Measurements from ENCODE around the gene UST. TPM values are rescaled to one million over a fixed set of nuclear protein-coding genes. Genes with fewer than 3 reads are reported as not detected.

Gene UST
- total RNA-seq, 2 donors from 2014 or later: 4.3 to 5.3 TPM

DNA sequence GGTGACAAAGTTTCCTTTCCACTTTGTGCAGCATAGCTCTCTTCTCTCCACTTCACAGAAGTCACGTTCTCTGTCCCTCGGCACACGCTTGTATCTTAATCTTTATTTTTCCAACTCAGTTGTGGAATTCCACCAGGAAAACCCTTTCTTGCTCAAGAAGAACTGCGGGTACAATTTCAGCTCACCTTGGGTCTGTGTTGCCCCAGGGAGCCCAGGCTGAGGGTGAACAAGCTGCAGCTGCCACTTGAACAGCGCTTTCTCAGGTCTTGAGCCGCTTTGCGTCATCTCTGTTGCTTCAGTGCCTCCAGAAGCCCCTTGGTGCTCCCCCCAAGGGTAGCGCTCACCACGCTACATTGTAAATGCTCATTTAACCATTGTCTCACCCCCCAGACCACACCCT is 341.5 kb downstream of the UST start:
- H3K4me3 ChIP-seq: no peak overlapping the region
- no peaks in the 10 kb centered on the region for H3K4me1 ChIP-seq
- no peak for DNase-seq (ENCODE audit: low spot score)
- no peaks in the 10 kb centered on the region for H3K9me3 ChIP-seq
- TF ChIP-seq, protein P1, sequence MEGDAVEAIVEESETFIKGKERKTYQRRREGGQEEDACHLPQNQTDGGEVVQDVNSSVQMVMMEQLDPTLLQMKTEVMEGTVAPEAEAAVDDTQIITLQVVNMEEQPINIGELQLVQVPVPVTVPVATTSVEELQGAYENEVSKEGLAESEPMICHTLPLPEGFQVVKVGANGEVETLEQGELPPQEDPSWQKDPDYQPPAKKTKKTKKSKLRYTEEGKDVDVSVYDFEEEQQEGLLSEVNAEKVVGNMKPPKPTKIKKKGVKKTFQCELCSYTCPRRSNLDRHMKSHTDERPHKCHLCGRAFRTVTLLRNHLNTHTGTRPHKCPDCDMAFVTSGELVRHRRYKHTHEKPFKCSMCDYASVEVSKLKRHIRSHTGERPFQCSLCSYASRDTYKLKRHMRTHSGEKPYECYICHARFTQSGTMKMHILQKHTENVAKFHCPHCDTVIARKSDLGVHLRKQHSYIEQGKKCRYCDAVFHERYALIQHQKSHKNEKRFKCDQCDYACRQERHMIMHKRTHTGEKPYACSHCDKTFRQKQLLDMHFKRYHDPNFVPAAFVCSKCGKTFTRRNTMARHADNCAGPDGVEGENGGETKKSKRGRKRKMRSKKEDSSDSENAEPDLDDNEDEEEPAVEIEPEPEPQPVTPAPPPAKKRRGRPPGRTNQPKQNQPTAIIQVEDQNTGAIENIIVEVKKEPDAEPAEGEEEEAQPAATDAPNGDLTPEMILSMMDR (IDR thresholded peaks at IDR 0.05): no peak
- H3K27ac ChIP-seq: no peak overlapping the region
- H3K36me3 ChIP-seq: no peaks in the 10 kb centered on the region
- H3K27me3 ChIP-seq: no peaks in the 10 kb centered on the region

DNA sequence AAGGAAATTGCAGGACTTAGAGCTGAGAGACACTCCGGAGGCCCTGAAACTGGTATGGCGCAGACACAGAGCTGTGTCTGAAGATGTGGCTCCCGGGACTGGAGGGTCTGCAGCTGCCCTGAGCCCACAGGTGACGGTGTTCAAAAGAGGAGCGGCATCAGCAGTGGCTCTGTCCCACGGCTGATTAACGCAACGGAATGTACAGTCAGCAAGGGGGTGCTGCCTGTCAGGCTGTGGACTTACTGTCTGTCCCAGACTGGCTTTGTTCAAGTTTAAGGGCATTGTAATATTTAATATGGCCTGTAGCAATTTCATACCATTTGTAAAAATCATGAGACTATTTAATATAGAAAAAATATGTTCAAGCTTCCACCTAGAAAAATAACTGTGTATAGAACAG is 342.7 kb downstream of the UST start:
- TF ChIP-seq, protein P1 (IDR thresholded peaks at IDR 0.05): no peak
- no peaks in the 10 kb centered on the region for H3K4me1 ChIP-seq
- H3K27ac ChIP-seq: no peak overlapping the region
- DNase-seq (ENCODE audit: low spot score): no peak
- H3K27me3 ChIP-seq: no peaks in the 10 kb centered on the region
- no peak overlapping the region for H3K4me3 ChIP-seq
- H3K9me3 ChIP-seq: no peaks in the 10 kb centered on the region
- H3K36me3 ChIP-seq: no peaks in the 10 kb centered on the region

DNA sequence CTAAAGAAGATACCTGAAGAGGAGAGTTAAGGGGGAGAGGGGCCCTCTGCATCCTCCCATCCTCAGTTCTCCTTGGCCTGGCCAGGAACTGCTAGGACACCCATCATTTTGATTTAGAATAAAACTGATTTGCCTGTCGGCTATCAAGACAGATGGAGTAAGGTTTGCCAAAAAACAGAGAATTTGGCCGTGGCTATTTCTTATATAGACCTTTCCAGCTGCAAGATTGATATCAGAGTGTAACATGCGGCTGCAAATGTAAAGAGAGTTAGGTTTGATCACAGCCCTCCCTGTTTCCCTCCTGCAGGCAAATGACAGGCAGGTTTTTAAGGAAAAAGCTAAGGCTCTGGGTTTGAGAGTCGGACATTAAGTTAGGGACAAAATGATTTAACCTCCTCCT is 344.1 kb downstream of the UST start:
- no peak overlapping the region for H3K4me3 ChIP-seq
- H3K9me3 ChIP-seq: no peaks in the 10 kb centered on the region
- H3K36me3 ChIP-seq: no peaks in the 10 kb centered on the region
- TF ChIP-seq, protein P1 (IDR thresholded peaks at IDR 0.05): no peak
- no peak overlapping the region for H3K27ac ChIP-seq
- DNase-seq (ENCODE audit: low spot score): no peak
- no peaks in the 10 kb centered on the region for H3K27me3 ChIP-seq
- no peaks in the 10 kb centered on the region for H3K4me1 ChIP-seq

DNA sequence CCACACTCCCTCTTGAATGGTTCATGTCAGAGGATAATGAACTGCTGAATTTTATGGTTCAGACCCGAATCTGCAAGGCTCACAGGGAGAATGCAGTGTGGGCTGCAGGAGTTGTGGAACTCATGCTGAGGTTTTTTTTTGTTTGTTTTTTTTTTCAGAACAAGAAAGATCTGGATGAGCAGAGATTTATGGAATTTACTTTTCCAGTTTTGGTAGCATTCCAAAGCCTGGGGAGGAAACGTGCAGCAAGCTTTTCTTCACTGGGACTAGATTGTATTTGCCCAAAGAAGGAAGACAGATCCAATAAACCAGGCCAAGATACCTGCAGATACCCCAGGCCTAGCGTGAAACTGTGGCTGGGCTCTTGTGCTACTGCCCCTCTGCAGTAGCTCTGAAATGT is 346.8 kb downstream of the UST start:
- Histone ChIP-seq H3K4me1 (no peaks in the 10 kb centered on the region), H3K36me3 (no peaks in the 10 kb centered on the region), H3K9me3 (peaks cover 0 to 14% of the 10 kb centered on the region in 2 donors), H3K27me3 (no peaks in the 10 kb centered on the region), H3K4me3 (no peak overlapping the region), H3K27ac (no peak overlapping the region)
- TF ChIP-seq, protein P1 (IDR thresholded peaks at IDR 0.05): no peak
- no peak for DNase-seq (ENCODE audit: low spot score)

DNA sequence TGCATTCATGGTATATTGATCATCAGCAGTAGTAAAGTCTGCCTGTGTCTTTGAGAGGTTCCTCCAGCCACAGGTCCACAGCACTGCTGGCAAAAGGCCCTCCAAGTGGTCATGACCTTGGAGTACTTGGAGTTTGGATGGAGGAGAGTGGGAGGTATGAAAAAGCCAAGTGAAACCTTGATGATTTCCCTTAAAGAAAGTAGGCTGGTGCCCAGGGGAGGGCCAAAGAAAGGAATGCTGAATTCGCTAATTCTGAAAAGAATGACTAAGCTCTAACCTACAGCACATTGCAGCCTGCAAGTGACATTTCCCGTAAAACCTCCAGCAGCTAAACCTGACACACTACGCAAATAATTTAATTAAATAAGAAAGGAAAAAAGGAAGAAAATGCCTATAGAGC is 347.3 kb downstream of the UST start:
- Histone ChIP-seq H3K36me3 (no peaks in the 10 kb centered on the region), H3K4me1 (no peaks in the 10 kb centered on the region), H3K27me3 (no peaks in the 10 kb centered on the region), H3K4me3 (no peak overlapping the region), H3K9me3 (peaks cover 0 to 19% of the 10 kb centered on the region in 2 donors), H3K27ac (no peak overlapping the region)
- no peak for DNase-seq (ENCODE audit: low spot score)
- TF ChIP-seq, protein P1 (IDR thresholded peaks at IDR 0.05): no peak

DNA sequence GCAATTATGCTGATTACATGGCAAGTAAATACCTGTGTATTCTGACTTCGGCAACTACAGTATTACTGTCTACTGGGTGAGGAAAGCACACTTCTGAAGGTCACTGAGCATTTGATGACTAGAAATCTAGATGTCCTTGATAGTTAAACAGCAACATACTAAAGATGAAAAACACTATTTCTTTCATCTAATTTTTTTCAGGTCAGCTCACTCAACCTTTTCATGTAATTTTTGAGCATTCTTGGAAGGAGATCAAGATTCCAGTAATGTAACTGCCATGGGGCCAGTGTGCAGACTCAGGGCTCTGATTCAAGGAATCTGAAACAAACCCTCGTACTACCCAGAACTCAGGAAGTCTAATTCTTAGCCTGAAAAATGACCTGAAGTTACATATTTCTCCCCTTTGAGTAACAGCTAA is 348.1 kb downstream of the UST start:
- no peak for DNase-seq (ENCODE audit: low spot score)
- no peaks in the 10 kb centered on the region for H3K27me3 ChIP-seq

More for the DNA sequence above, 348.1 kb downstream of the UST start:
- TF ChIP-seq, protein P1 (IDR thresholded peaks at IDR 0.05): no peak
- Histone ChIP-seq H3K36me3 (no peaks in the 10 kb centered on the region), H3K4me3 (no peak overlapping the region), H3K27ac (no peak overlapping the region), H3K9me3 (peaks cover 0 to 22% of the 10 kb centered on the region in 2 donors), H3K4me1 (no peaks in the 10 kb centered on the region)
